Caco-2 (cell line): Measurements from ENCODE around the gene PARD3B. TPM values are rescaled to one million over a fixed set of nuclear protein-coding genes. Genes with fewer than 3 reads are reported as not detected.

Experiments used
- BruUV-seq: library from RNA; stranded (reverse); fragments of 400-500 nt; replicated peaks from 2 replicates; lab custom pipeline; 2021; lab: Mats Ljungman, UMichigan
- CTCF ChIA-PET: fragments of 300-600 bp; sonication (Branson Sonifier 250); formaldehyde crosslinking; loops from one replicate; lab custom pipeline; 2022; ENCODE audit warnings: antibody characterized with exemption; lab: Charles Lee
- POLR2A ChIA-PET: fragments of 300-600 bp; sonication (Branson Sonifier 250); formaldehyde crosslinking; loops from one replicate; lab custom pipeline; 2022; ENCODE audit warnings: antibody characterized with exemption; lab: Charles Lee
- DNase-seq, 2 experiments: peaks; one replicate each; pipeline versions ENCODE4 v3.0.0 to v3.0.0-alpha.2; 2020 to 2022
- H3K27me3 ChIP-seq: replicated peaks from 2 replicates; pipeline ENCODE4 v1.6.0; 2011; ENCODE audit warnings: low read length; ENCODE audit not compliant: control insufficient read depth, insufficient read depth
- H3K36me3 ChIP-seq: 2 replicates; pipeline ENCODE4 v1.5.1; 2011; ENCODE audit warnings: low read length; ENCODE audit not compliant: control insufficient read depth, insufficient read depth
- H3K4me1 ChIP-seq: fragments of 250-450 bp; sonication (Bioruptor Pico); 2 replicates; pipeline ENCODE4 v1.5.1; 2020; ENCODE audit warnings: mild to moderate bottlenecking
- H3K4me3 ChIP-seq: 2 replicates; pipeline ENCODE4 v1.5.1; 2011; ENCODE audit warnings: low read depth, mild to moderate bottlenecking, control low read depth, low read length
- H3K9me3 ChIP-seq: fragments of 250-450 bp; sonication (Bioruptor Pico); 2 replicates; pipeline ENCODE4 v1.5.1; 2020; ENCODE audit warnings: mild to moderate bottlenecking, moderate library complexity
- H3K27ac Mint-ChIP-seq: one replicate; pipeline ENCODE4 v1.8.0; 2022; ENCODE audit warnings: mixed read lengths; ENCODE audit not compliant: unreplicated experiment
- H3K27me3 Mint-ChIP-seq: one replicate; pipeline ENCODE4 v1.8.0; 2022; ENCODE audit warnings: mixed read lengths; ENCODE audit not compliant: insufficient read depth, unreplicated experiment
- H3K36me3 Mint-ChIP-seq: one replicate; pipeline ENCODE4 v1.8.0; 2022; ENCODE audit warnings: mild to moderate bottlenecking, mixed read lengths; ENCODE audit not compliant: insufficient read depth, unreplicated experiment
- H3K4me1 Mint-ChIP-seq: one replicate; pipeline ENCODE4 v1.8.0; 2022; ENCODE audit warnings: low read depth, mixed read lengths; ENCODE audit not compliant: unreplicated experiment
- H3K4me3 Mint-ChIP-seq: one replicate; pipeline ENCODE4 v1.8.0; 2022; ENCODE audit warnings: mild to moderate bottlenecking, moderate library complexity, mixed read lengths; ENCODE audit not compliant: unreplicated experiment
- H3K9me3 Mint-ChIP-seq: one replicate; pipeline ENCODE4 v1.8.0; 2022; ENCODE audit warnings: mixed read lengths; ENCODE audit not compliant: unreplicated experiment
- CTCF ChIP-seq, 2 experiments: fragments of 200-600 bp in 1 of 2; IDR thresholded peaks; 1 replicate in 1 of 2; 2 replicates in 1 of 2; pipeline versions ENCODE4 v1.5.1 to v1.8.0; 2011 to 2022; ENCODE audit warnings: antibody characterized with exemption in 1 of 2, control low read depth in 1 of 2, inconsistent platforms in 1 of 2, low read depth in 1 of 2, low read length in 1 of 2, mild to moderate bottlenecking in 1 of 2, moderate library complexity in 1 of 2; ENCODE audit not compliant: insufficient read depth in 1 of 2, severe bottlenecking in 1 of 2, unreplicated experiment in 1 of 2
- intact Hi-C: fragments of 100-400 bp; cut with micrococcal nuclease; formaldehyde crosslinking; loops from one replicate; pipeline ENCODE4 v1.10.0; 2022; ENCODE audit not compliant: unreplicated experiment
- total RNA-seq: library from RNA; stranded (reverse); gene quantifications from 2 replicates; pipeline ENCODE4 v1.2.3, GENCODE V29; 2022

The PARD3B gene
- total RNA-seq, 1 experiment from 2014 or later = 68.9 TPM

GRCh38 chr2:205644018-205644417, 1098.7 kb downstream of the PARD3B start:
- intact Hi-C loops = no loop called here
- Mint-ChIP-seq H3K27me3 (no peaks in the 10 kb centered on the region), H3K27ac (no peak overlapping the region), H3K4me1 (peaks cover 10% of the 10 kb centered on the region), H3K36me3 (no peaks in the 10 kb centered on the region), H3K4me3 (no peak overlapping the region), H3K9me3 (no peaks in the 10 kb centered on the region)
- Histone ChIP-seq H3K36me3 (no peaks in the 10 kb centered on the region), H3K4me3 (no peak overlapping the region), H3K27me3 (no peaks in the 10 kb centered on the region), H3K9me3 (no peaks in the 10 kb centered on the region), H3K4me1 (no peaks in the 10 kb centered on the region)
- no TSS peak for BruUV-seq
- no peak for TF ChIP-seq CTCF (IDR thresholded peaks at IDR 0.05; ENCODE audit: insufficient read depth in 1 of 2, low read depth in 1 of 2, low read length in 1 of 2, severe bottlenecking in 1 of 2, unreplicated experiment in 1 of 2)
- no peak for DNase-seq
- CTCF ChIA-PET = interaction anchor here (0.7 kb wide), 1 partner anchor 32 kb away, joined by 3 read pairs; no protein-coding TSS in a partner anchor
- POLR2A ChIA-PET = no interaction called here

GRCh38 chr2:205646680-205647079, 1101.4 kb downstream of the PARD3B start:
- BruUV-seq = no TSS peak
- Mint-ChIP-seq H3K27ac (no peak overlapping the region), H3K4me3 (no peak overlapping the region), H3K27me3 (no peaks in the 10 kb centered on the region), H3K4me1 (peaks cover 10% of the 10 kb centered on the region), H3K36me3 (no peaks in the 10 kb centered on the region), H3K9me3 (no peaks in the 10 kb centered on the region)
- ChIA-PET CTCF (no interaction called here), POLR2A (no interaction called here)
- no peak for DNase-seq
- Histone ChIP-seq H3K4me1 (no peaks in the 10 kb centered on the region), H3K4me3 (no peak overlapping the region), H3K27me3 (no peaks in the 10 kb centered on the region), H3K9me3 (no peaks in the 10 kb centered on the region), H3K36me3 (no peaks in the 10 kb centered on the region)
- TF ChIP-seq CTCF (IDR thresholded peaks at IDR 0.05; ENCODE audit: insufficient read depth in 1 of 2, low read depth in 1 of 2, low read length in 1 of 2, severe bottlenecking in 1 of 2, unreplicated experiment in 1 of 2) = no peak
- intact Hi-C loops = no loop called here

- Histone ChIP-seq H3K27me3 (no peaks in the 10 kb centered on the region), H3K36me3 (no peaks in the 10 kb centered on the region), H3K9me3 (no peaks in the 10 kb centered on the region), H3K4me1 (no peaks in the 10 kb centered on the region), H3K4me3 (no peak overlapping the region)
- ChIA-PET CTCF (interaction anchor here (0.6 kb wide), 1 partner anchor 10 kb away, joined by 3 read pairs; no protein-coding TSS in a partner anchor), POLR2A (no interaction called here)
- no peak for DNase-seq
- Mint-ChIP-seq H3K27ac (no peak overlapping the region), H3K9me3 (no peaks in the 10 kb centered on the region), H3K4me3 (no peak overlapping the region), H3K4me1 (no peaks in the 10 kb centered on the region), H3K27me3 (no peaks in the 10 kb centered on the region), H3K36me3 (no peaks in the 10 kb centered on the region)
- intact Hi-C loops = no loop called here
- TF ChIP-seq CTCF (IDR thresholded peaks at IDR 0.05; ENCODE audit: insufficient read depth in 1 of 2, low read depth in 1 of 2, low read length in 1 of 2, severe bottlenecking in 1 of 2, unreplicated experiment in 1 of 2) = no peak
- no TSS peak for BruUV-seq
These were observed 1105.2 kb downstream of the PARD3B start for GRCh38 chr2:205650450-205650849.
